Measurements from ENCODE around the gene COA1.
"Not testable (repeated sequence)": the region's sequence is repeated elsewhere in the genome, so short reads cannot be mapped to it uniquely, and the experiment has no call there.

Gene COA1

DNA sequence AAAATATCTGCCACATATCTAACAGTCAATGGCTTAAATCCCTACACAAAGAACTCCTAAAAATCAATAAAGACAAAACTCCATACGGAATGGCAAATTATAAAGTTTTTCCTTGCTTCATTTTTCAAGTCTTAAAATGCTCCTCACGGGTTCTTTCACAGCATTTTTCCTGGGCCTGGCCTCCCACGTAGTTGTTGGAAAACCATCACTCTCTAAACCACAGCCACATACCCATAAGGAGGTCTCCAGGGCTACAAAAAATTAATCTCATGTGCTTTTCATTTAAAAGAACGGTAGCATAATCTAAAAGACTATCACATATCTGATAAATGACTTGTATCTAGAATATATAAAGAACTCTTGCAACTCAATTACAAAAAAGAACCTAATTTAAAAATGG is 2.9 kb downstream of the COA1 start:
- DNase-seq, result peak; percentile 2

DNA sequence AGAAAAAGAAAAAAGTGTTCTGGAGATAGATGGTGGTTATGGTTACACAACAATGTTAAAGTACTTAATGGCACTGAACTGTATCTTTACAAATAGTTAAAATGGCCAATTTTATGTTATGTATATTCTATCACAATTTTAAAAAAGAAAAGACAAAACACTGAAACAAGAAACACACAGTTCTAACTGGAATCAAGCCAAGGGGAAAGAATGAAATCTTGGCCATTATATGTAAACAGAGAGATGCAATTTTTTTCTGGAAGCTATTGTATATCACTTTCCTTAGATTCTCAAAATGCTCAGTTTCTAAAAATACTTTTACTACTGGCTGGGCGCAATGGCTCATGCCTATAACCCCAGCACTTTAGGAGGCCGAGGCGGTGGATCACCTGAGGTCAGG is 4.1 kb downstream of the COA1 start:
- peak; percentile 43 for DNase-seq

DNA sequence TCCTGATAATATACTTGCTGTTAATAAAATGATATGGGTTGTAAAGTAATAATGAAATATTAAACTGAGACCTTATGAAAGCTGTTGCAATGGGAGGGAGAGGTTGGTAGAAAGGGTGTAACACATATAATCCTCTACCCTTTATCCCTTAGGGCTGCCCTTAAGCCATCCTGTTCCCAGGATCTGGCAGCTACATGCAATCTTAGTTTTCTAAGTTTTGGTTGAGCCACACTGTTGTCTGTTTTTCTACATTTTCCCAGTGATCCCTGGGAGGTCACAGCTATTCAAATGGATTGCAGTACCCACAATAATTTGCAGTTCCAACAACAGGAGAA is 6.3 kb downstream of the COA1 start:
- DNase-seq, result no peak

- peak; percentile 81 for DNase-seq
Observed at GRCh38 chr7:43721193-43721806, 8.0 kb downstream of the COA1 start.

DNA sequence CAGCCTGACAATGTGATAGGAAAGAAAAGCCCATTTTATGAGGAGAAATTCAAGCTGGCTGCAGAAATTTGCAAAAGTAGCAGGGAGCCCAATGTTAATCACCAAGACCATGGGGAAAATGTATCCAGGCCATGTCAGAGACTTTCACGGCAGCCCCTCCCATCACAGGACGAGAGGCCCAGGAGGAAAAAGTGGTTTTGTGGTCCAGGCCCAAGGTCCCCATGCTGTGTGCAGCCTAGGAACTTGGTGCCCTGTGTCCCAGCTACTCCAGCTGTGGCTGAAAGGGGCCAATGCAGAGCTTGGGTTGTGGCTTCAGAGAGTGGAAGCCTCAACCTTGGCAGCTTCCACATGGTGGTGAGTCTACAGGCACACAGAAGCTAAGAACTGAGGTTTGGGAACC is 12.7 kb downstream of the COA1 start:
- DNase-seq, result no peak

- DNase-seq, result not testable (repeated sequence)
Observed at GRCh38 chr7:43715966-43716365, 13.4 kb downstream of the COA1 start.

DNA sequence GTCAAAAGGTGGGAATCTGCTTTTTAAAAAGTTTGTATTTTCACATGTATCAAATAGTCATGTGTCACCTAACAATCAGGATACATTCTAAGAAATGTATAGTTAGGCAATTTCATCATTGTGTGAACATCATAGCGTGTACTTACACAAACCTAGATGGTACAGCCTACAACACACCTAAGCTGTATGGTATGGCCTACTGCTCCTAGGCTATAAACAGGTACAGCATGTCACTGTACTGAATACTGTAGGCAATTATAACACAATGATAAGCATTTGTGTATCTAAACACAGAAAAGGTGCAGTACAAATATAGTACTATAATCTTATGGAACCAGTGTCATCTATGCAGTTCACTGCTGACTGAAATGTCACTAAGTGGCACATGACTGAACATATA is 17.8 kb downstream of the COA1 start:
- DNase-seq, result no peak

DNA sequence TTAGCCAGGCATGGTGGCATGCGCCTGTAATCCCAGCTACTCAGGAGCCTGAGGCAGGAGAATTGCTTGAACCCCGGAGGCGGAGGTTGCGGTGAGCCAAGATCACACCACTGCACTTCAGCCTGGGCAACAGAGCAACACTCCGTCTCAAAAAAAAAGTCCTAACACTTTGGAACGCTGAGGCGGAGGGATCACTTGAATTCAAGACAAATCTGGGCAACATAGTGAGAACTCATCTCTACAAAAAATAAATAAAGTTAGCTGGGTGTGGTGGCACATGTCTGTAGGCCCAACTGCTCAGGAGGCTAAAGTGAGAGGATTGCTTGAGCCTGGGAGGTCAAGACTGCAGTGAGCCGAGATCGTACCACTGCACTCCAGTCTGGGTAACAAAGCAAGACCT is 21.3 kb downstream of the COA1 start:
- DNase-seq, result not testable (repeated sequence)

DNA sequence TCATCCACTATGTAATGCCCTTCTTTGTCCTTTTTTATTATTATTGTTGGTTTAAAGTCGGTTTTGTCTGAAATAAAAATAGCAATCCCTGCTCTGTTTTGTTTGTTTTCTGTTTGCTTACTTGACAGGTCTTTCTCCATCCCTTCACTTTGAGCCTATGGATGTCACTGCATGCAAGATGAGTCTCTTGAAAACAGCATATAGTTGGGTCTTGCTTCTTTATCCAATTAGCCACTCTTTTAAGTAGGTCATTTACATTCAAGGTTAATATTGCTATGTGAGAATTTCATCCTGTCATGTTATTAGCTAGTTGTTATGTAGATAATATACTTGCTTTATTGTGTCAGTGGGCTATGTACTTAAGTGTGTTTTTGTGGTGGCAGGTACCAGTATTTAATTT is 25.8 kb downstream of the COA1 start:
- DNase-seq, result no peak

DNA sequence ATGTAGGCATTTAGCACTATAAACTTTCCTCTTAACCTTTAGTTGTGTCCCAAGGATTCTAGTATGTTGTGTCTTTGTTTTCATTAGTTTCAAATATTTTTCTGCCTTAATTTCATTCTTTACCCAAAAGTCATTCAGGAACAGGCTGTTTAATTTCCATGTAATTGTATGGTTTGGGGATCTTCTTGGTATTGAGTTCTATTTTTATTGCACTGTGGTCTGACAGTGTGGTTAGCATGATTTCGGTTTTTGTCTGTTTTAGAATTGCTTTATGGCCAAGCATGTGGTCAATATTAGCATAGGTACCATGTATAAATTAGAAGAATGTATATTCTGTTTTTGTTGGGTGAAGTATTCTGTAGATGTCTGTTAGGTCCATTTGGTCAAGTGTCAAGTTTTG is 26.3 kb downstream of the COA1 start:
- no peak for DNase-seq

GRCh38 chr7:43701929-43702328 is 27.4 kb downstream of the COA1 start:
- DNase-seq, result no peak

DNA sequence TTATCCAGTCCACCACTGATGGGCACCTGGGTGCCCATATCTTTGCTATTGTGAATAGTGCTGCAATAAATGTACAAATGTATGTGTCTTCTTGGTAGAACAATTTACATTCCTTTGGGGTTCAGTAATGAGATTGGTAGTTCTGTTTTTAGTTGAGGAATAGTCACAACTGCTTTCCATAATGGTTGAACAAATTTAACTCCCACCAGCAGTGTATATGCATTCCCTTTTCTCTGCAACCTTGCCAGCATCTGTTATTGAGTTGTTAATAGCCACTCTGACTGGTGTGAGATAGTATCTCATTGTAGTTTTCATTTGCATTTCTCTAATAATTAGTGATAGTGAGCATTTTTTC is 27.8 kb downstream of the COA1 start:
- DNase-seq, result no peak

GRCh38 chr7:43700646-43701499 is 28.4 kb downstream of the COA1 start:
- DNase-seq, result no peak

GRCh38 chr7:43700059-43700501 is 29.2 kb downstream of the COA1 start:
- peak; percentile 82 for DNase-seq

DNA sequence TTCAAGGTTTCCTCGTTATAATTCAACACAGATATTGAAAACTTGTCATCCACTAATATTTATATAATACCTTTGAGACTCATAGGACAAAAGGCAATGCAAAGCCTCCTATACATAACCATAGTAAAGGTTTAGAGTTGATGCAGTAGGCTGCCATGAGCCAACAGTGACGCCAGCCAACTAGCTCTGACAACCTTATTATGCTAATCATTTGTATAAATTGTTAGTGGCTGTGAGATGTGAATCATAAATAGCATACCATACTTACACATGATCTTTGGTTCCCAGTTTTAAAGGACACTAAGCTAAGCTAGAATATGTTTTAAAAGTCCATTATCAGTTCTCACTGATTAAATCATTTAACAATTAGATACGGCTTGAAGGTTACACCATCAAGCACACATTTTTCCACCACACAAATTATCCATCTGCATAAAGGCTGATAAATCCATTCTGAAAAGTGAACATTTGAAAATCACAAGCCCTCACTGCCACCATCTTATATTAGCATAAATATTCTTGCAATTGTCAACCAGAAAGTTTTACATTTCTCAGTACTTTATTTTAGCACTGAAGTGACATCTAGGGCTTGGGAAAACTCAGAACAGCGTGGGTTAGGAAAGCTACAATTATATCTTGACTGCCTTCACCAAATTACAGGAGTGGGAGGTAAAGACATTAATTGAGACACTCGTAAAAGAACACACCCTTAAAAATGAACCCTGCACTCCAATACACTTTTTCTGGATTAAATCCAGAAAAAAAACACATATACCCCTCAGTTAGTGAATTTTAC is 30.7 kb downstream of the COA1 start:
- DNase-seq, result no peak

GRCh38 chr7:43697690-43698089 is 31.6 kb downstream of the COA1 start:
- DNase-seq, result no peak

- no peak for DNase-seq
Observed at GRCh38 chr7:43695365-43695764, 34.0 kb downstream of the COA1 start.

DNA sequence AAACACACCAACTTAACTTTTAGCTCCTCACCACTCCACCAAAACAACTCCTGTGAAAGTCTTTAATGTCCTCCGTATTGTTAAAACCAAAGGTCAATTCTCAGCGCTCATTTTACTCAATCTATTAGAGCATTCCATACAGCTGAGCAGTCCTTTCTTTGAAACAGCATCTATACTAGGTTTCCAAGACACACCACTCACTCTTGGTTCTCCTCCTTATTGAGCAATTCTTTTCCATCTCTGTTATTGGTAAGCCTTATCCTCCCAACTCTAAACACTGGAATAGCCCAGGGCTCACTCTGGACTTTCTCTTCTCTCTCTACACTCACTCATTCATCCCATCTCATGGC is 34.9 kb downstream of the COA1 start:
- DNase-seq, result no peak

GRCh38 chr7:43693687-43694398 is 35.5 kb downstream of the COA1 start:
- no peak for DNase-seq

GRCh38 chr7:43692582-43693373 is 36.5 kb downstream of the COA1 start:
- DNase-seq, result no peak

DNA sequence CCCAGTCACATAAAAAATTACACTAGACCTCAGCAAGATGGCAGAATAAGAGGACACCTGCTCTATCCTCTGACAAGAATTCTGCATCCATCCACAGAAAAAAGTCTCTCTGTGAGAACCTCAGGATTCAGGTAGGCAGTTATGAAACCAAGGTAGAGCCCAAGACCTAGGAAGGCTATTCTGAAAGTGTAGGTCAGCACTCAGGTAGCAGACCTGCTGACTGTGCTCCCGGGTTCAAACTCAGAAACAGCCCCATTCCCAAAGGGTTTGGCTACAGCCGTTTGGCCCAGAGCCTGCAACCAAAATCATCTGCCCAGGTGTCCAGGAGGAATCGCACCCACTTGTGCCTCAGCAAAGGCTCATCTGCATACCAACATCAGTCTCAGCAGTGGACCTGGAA is 37.7 kb downstream of the COA1 start:
- DNase-seq, result no peak

GRCh38 chr7:43689115-43689514 is 40.2 kb downstream of the COA1 start:
- no peak for DNase-seq

DNA sequence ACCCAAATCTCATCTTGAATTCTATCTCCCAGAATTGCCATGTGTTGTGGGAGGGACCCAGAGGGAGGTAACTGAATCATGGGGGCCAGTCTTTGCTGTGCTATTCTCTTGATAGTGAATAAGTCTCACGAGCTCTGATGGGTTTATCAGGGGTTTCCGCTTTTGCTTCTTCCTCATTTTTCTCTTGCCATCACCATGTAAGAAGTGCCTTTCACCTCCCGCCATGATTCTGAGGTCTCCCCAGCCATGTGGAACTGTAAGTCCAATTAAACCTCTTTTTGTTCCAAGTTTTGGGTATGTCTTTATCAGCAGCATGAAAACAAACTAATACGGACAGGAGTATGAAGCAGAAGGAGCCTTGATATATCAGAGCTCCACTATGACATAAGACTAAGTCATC is 41.5 kb downstream of the COA1 start:
- DNase-seq, result not testable (repeated sequence)
